Activated T-cell treated with anti-CD3 and anti-CD28 coated beads, Interleukin-2, amount 50 U/mL, for 4 hours (primary cell): Measurements from ENCODE around the gene MYCBP. TPM values are rescaled to one million over a fixed set of nuclear protein-coding genes. Genes with fewer than 3 reads are reported as not detected.
A peak's percentile ranks its signal among the peaks of the same experiment; 100 is the strongest.
"Not testable (repeated sequence)": the region's sequence is repeated elsewhere in the genome, so short reads cannot be mapped to it uniquely, and the experiment has no call there.

Experiments used
- ATAC-seq, 2 donors: fragments of 200-7000 bp; cut with Tn5 transposase; one replicate each; pipeline ENCODE4 v1.10.0; 2021
- DNase-seq: peaks from one replicate; pipeline ENCODE4 v3.0.0-alpha.2; 2020
- H3K27me3 Mint-ChIP-seq: one replicate; pipeline ENCODE4 v1.8.0; 2021; ENCODE audit warnings: low read depth, mixed read lengths
- H3K36me3 Mint-ChIP-seq: one replicate; pipeline ENCODE4 v1.8.0; 2022; ENCODE audit warnings: mixed read lengths; ENCODE audit not compliant: insufficient read depth
- H3K4me1 Mint-ChIP-seq: one replicate; pipeline ENCODE4 v1.8.0; 2021; ENCODE audit warnings: low read depth, mixed read lengths
- H3K4me3 Mint-ChIP-seq: one replicate; pipeline ENCODE4 v1.8.0; 2021; ENCODE audit warnings: mild to moderate bottlenecking, moderate library complexity, mixed read lengths
- H3K9me3 Mint-ChIP-seq: one replicate; pipeline ENCODE4 v1.8.0; 2021; ENCODE audit warnings: mixed read lengths
- total RNA-seq, 3 donors: library from RNA; stranded (reverse); gene quantifications; one replicate each; pipeline ENCODE4 v1.2.1, GENCODE V29; 2021

Gene MYCBP
- total RNA-seq, result 10 to 100 TPM; 38.0 to 50.3 (median 48.9) TPM

DNA sequence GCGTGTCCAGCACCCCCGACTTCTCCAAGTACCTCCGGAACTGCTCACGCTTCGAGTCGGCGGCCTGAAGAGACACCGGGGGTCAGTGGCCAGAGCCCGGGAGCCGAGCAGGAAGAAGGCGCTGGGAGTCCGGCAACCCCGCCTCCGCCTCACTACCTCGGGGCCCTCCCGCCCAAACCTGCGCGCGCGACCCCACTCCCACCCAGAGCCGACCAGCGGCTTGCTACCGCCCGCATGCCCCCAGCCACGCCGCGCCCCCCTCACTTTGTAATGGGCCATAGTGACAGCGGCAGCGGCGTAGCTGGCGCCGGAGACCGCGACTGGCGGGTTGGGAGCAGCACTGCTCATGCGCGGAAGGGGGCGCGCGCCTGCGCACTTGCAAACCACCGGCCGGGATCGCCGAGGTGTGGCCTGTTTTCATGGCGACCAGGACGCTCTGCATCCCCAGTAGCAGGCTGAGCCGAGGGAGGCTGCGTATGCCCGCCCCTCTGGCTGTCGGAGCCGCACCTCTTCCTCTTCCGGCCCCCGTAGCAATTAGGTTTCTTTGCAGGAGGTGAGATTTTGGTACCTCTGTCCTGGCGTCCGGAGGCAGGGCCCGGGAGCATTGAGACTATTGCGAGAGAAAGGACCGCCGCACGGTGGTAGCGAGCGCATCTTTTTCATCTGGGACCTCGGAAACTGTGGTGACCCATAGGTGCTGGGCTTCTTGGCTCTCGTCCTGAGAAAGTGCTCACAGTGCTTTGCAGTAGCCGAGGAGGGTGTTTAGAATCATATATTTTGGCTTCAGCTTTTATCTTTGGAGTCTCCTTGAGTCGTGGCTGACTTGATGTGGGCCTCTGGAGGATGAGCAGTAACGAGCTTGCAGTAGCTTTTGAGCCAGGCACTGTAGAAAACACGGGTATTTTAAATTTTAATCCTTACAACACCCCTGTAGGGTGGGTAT lies at the start of gene MYCBP:
MYCBP (minus strand) TSS at position 322 of the 943 bp plus-strand sequence; CDS start at position 279, 43 bp downstream.
- Mint-ChIP-seq H3K4me1 (peaks cover 27% of the 10 kb centered on the region), H3K27me3 (no peaks in the 10 kb centered on the region), H3K9me3 (no peaks in the 10 kb centered on the region), H3K4me3 (peak within 1 kb of the TSS; percentile 91), H3K36me3 (peaks cover 2% of the 10 kb centered on the region)
- DNase-seq (peak; percentile 95), ATAC-seq (peak; percentile 99 to 100)

- DNase-seq, result no peak
- Mint-ChIP-seq H3K36me3 (no peaks in the 10 kb centered on the region), H3K4me1 (peaks cover 8% of the 10 kb centered on the region), H3K4me3 (no peak overlapping the region), H3K27me3 (no peaks in the 10 kb centered on the region), H3K9me3 (no peaks in the 10 kb centered on the region)
- ATAC-seq, result no peak
Observed at GRCh38 chr1:38919130-38919529, 46.0 kb upstream of the MYCBP start.

DNA sequence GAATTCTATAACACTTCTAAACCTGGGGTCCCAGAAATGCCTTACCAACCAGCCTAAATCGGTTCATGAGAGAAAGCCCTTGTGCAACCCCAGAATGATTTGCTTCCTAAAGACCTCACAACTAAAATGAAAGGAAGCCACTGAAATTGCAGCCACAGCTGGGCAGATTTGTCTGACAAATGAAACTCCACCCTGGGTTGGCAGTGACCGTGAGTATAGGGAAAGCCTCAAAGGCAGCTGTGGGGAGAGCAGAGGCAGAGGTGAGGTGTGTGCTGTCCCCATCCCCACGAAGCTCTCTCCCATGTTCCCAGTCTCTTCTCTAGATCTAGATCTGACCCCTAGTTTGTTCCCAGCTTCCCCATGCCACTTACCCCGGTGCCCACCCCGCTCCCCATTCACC lies 45.4 kb upstream of the MYCBP start:
- Mint-ChIP-seq H3K4me1 (peaks cover 6% of the 10 kb centered on the region), H3K27me3 (no peaks in the 10 kb centered on the region), H3K4me3 (no peak overlapping the region), H3K36me3 (no peaks in the 10 kb centered on the region), H3K9me3 (no peaks in the 10 kb centered on the region)
- ATAC-seq (no peak), DNase-seq (no peak)

DNA sequence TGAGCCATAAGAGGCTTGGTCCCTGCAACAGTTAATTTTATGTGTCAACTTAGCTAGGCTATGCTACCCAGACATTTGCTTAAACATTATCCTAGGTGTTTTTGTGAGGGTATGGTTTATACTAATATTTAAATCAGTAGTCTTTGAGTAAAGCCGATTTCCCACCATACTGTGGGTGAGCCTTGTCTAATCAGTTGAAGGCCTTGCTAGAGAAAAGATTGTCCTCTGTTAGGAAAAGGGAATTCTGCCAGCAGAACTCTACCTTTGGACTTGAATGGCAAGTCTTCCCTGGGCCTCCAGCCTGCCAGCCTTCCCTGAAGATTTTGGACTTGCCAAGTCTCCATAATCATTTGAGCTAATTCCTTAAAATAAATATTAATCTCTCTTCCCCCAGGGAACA lies 44.6 kb upstream of the MYCBP start:
- H3K27me3 Mint-ChIP-seq, result no peaks in the 10 kb centered on the region
- no peaks in the 10 kb centered on the region for H3K9me3 Mint-ChIP-seq
- H3K4me1 Mint-ChIP-seq, result peaks cover 2% of the 10 kb centered on the region
- no peak overlapping the region for H3K4me3 Mint-ChIP-seq
- ATAC-seq, result no peak
- no peaks in the 10 kb centered on the region for H3K36me3 Mint-ChIP-seq
- DNase-seq, result no peak

- no peak for ATAC-seq
- peaks cover 2% of the 10 kb centered on the region for H3K4me1 Mint-ChIP-seq
Observed at GRCh38 chr1:38917337-38917736, 44.2 kb upstream of the MYCBP start.

GRCh38 chr1:38915352-38915948 lies 42.3 kb upstream of the MYCBP start:
- Mint-ChIP-seq H3K4me3 (no peak overlapping the region), H3K4me1 (peaks cover 2% of the 10 kb centered on the region), H3K9me3 (no peaks in the 10 kb centered on the region), H3K36me3 (no peaks in the 10 kb centered on the region), H3K27me3 (no peaks in the 10 kb centered on the region)
- peak; percentile 27 to 61 for ATAC-seq
- DNase-seq, result no peak

More at GRCh38 chr1:38917337-38917736, 44.2 kb upstream of the MYCBP start:
- no peak for DNase-seq
- H3K27me3 Mint-ChIP-seq, result no peaks in the 10 kb centered on the region
- no peak overlapping the region for H3K4me3 Mint-ChIP-seq
- H3K36me3 Mint-ChIP-seq, result no peaks in the 10 kb centered on the region
- no peaks in the 10 kb centered on the region for H3K9me3 Mint-ChIP-seq

DNA sequence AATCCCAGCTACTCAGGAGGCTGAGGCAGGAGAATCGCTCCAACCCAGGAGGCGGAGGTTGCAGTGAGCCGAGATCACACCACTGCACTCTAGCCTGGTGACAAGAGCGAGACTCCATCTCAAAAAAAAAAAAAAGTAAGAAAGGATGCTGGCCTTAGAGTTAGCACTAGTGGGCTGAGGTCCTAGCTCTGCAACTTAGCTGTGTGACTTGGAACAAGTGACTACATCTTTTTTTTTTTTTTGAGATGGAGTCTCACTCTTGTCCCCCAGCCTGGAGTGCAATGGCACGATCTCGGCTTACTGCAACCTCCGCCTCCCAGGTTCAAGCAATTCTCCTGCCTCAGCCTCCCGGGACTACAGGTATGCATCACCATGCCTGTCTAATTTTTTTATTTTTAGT lies 41.8 kb upstream of the MYCBP start:
- H3K36me3 Mint-ChIP-seq, DNase-seq, H3K4me3 Mint-ChIP-seq, H3K27me3 Mint-ChIP-seq, ATAC-seq, H3K4me1 Mint-ChIP-seq, H3K9me3 Mint-ChIP-seq: not testable (repeated sequence)

- Mint-ChIP-seq H3K36me3 (no peaks in the 10 kb centered on the region), H3K27me3 (no peaks in the 10 kb centered on the region), H3K4me1 (no peaks in the 10 kb centered on the region), H3K9me3 (peaks cover 6% of the 10 kb centered on the region), H3K4me3 (no peak overlapping the region)
- DNase-seq, result no peak
- no peak for ATAC-seq
Observed at GRCh38 chr1:38908821-38909220, 35.7 kb upstream of the MYCBP start.

DNA sequence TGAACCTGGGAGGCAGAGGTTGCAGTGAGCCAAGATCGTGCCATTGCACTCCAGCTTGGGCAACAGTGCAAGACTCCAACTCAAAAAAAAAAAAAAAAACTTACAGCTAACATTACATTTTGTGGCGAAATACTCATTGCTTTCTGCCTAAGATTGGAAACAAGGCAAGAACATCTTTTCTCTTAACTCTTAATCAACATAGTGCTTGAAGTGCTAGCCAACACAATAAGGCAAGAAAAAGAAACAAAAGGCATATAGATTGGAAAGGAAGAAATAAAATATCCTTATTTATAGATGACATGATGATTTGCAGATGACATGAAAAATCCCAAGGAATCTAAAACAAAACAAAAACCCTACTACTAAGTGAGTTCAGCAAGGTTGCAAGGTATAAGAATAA lies 32.8 kb upstream of the MYCBP start:
- ATAC-seq (no peak), DNase-seq (no peak)
- H3K27me3 Mint-ChIP-seq, result no peaks in the 10 kb centered on the region
- no peak overlapping the region for H3K4me3 Mint-ChIP-seq
- peaks cover 6% of the 10 kb centered on the region for H3K9me3 Mint-ChIP-seq
- H3K36me3 Mint-ChIP-seq, result no peaks in the 10 kb centered on the region
- no peaks in the 10 kb centered on the region for H3K4me1 Mint-ChIP-seq

GRCh38 chr1:38899560-38899959 lies 26.4 kb upstream of the MYCBP start:
- Mint-ChIP-seq H3K36me3 (no peaks in the 10 kb centered on the region), H3K4me1 (no peaks in the 10 kb centered on the region), H3K27me3 (no peaks in the 10 kb centered on the region), H3K4me3 (no peak overlapping the region), H3K9me3 (no peaks in the 10 kb centered on the region)
- DNase-seq, result no peak
- no peak for ATAC-seq

DNA sequence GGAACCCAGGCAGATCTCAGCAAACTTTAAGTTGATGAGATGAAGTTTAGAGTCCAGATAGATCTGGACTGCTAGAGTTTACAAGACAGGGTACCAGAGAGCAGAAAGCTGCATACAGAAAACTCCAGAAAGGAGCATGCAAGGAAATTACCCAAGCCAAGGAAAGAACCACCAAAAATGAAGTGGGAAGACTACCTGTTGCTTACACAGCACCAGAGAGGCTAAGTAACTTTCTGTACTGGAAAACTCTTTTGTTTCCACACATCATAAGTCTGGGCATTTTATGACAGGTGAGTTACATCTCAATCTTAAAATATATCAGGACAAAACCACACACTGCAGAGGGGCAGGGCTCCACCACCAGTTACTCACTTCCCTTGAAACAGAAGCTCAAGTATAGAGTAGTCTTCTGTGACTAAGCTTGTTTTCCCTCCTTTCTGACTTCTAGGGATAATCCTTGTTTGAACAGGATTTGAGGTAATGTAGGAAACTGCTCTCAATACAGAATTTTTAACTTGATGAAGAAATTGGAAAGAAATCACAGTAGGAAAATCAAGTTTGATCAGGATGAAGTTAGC lies 25.6 kb upstream of the MYCBP start:
- H3K4me1 Mint-ChIP-seq, result no peaks in the 10 kb centered on the region
- no peak overlapping the region for H3K4me3 Mint-ChIP-seq
- DNase-seq (no peak), ATAC-seq (no peak)
- no peaks in the 10 kb centered on the region for H3K27me3 Mint-ChIP-seq
- H3K36me3 Mint-ChIP-seq, result no peaks in the 10 kb centered on the region
- no peaks in the 10 kb centered on the region for H3K9me3 Mint-ChIP-seq

GRCh38 chr1:38896169-38896568 lies 23.0 kb upstream of the MYCBP start:
- no peaks in the 10 kb centered on the region for H3K27me3 Mint-ChIP-seq
- H3K9me3 Mint-ChIP-seq, result no peaks in the 10 kb centered on the region
- no peak overlapping the region for H3K4me3 Mint-ChIP-seq

GRCh38 chr1:38892976-38893375 lies 19.8 kb upstream of the MYCBP start:
- ATAC-seq (no peak), DNase-seq (no peak)
- H3K27me3 Mint-ChIP-seq, result no peaks in the 10 kb centered on the region
- H3K4me1 Mint-ChIP-seq, result no peaks in the 10 kb centered on the region
- H3K36me3 Mint-ChIP-seq, result no peaks in the 10 kb centered on the region
- no peak overlapping the region for H3K4me3 Mint-ChIP-seq
- H3K9me3 Mint-ChIP-seq, result no peaks in the 10 kb centered on the region

More at GRCh38 chr1:38896169-38896568, 23.0 kb upstream of the MYCBP start:
- H3K36me3 Mint-ChIP-seq, result no peaks in the 10 kb centered on the region
- no peak for DNase-seq
- no peak for ATAC-seq
- H3K4me1 Mint-ChIP-seq, result no peaks in the 10 kb centered on the region

DNA sequence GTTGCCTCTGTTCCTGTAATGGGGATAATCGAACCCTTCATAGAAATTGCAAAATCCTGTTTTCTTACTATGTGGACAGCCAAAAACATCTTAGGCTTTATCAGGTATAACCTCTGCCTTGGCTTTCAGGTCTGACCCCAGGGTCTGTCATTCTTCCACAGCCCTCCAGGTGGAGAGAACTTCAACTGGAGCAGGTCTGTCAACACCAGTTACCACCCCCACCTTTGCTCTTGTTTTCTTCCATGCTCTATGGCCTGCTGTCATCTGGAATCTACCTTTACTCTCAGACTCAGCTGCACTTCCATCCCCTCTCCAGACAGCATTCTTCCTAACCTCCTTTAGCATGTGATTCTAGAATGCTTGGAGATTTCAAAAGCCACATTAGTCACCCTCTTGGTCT lies 18.6 kb upstream of the MYCBP start:
- Mint-ChIP-seq H3K4me3 (no peak overlapping the region), H3K4me1 (no peaks in the 10 kb centered on the region), H3K9me3 (no peaks in the 10 kb centered on the region), H3K36me3 (no peaks in the 10 kb centered on the region), H3K27me3 (no peaks in the 10 kb centered on the region)
- DNase-seq (no peak), ATAC-seq (no peak)

GRCh38 chr1:38889589-38889988 lies 16.4 kb upstream of the MYCBP start:
- H3K4me1 Mint-ChIP-seq, result no peaks in the 10 kb centered on the region
- DNase-seq, result no peak
- no peak for ATAC-seq
- no peak overlapping the region for H3K4me3 Mint-ChIP-seq
- no peaks in the 10 kb centered on the region for H3K9me3 Mint-ChIP-seq
- no peaks in the 10 kb centered on the region for H3K27me3 Mint-ChIP-seq
- H3K36me3 Mint-ChIP-seq, result no peaks in the 10 kb centered on the region
